GM21576 (cell line): Measurements from ENCODE around the gene AFF2.
"Not testable (repeated sequence)": the region's sequence is repeated elsewhere in the genome, so short reads cannot be mapped to it uniquely, and the experiment has no call there.

ENCODE experiments used
- ATAC-seq: cut with Tn5 transposase; IDR thresholded peaks from one replicate; pipeline ENCODE4 v1.9.1; 2021; ENCODE audit warnings: mild to moderate bottlenecking, moderate library complexity; ENCODE audit not compliant: unreplicated experiment

The AFF2 gene

GRCh38 chrX:148906628-148907027, 406.2 kb downstream of the AFF2 start:
- not testable (repeated sequence) for ATAC-seq

- ATAC-seq = no peak
Measured at GRCh38 chrX:148909758-148910157, 409.3 kb downstream of the AFF2 start.

GRCh38 chrX:148913971-148914370, 413.6 kb downstream of the AFF2 start:
- ATAC-seq = no peak

GRCh38 chrX:148914783-148915182, 414.4 kb downstream of the AFF2 start:
- peak; percentile 83 for ATAC-seq

- no peak for ATAC-seq
Measured at GRCh38 chrX:148915474-148915873, 415.1 kb downstream of the AFF2 start.

- ATAC-seq = no peak
Measured at GRCh38 chrX:148917441-148917840, 417.0 kb downstream of the AFF2 start.

GRCh38 chrX:148923631-148924030, 423.2 kb downstream of the AFF2 start:
- ATAC-seq = no peak

- no peak for ATAC-seq
Measured at GRCh38 chrX:148926371-148926770, 426.0 kb downstream of the AFF2 start.

GRCh38 chrX:148928811-148929210, 428.4 kb downstream of the AFF2 start:
- ATAC-seq = no peak

GRCh38 chrX:148929686-148930085, 429.3 kb downstream of the AFF2 start:
- no peak for ATAC-seq

- ATAC-seq = no peak
Measured at GRCh38 chrX:148930206-148930729, 429.9 kb downstream of the AFF2 start.

GRCh38 chrX:148933881-148934280, 433.5 kb downstream of the AFF2 start:
- no peak for ATAC-seq

GRCh38 chrX:148938348-148938747, 437.9 kb downstream of the AFF2 start:
- no peak for ATAC-seq

- no peak for ATAC-seq
Measured at GRCh38 chrX:148940411-148940996, 440.1 kb downstream of the AFF2 start.

GRCh38 chrX:148942754-148943153, 442.3 kb downstream of the AFF2 start:
- ATAC-seq = no peak

GRCh38 chrX:148947399-148947975, 447.1 kb downstream of the AFF2 start:
- no peak for ATAC-seq

- no peak for ATAC-seq
Measured at GRCh38 chrX:148956352-148956751, 455.9 kb downstream of the AFF2 start.

GRCh38 chrX:148958901-148959300, 458.5 kb downstream of the AFF2 start:
- ATAC-seq = no peak

- ATAC-seq = no peak
Measured at GRCh38 chrX:148960060-148960459, 459.6 kb downstream of the AFF2 start.

- ATAC-seq = no peak
Measured at GRCh38 chrX:148961985-148962384, 461.6 kb downstream of the AFF2 start.

- ATAC-seq = no peak
Measured at GRCh38 chrX:148976571-148977400, 476.4 kb downstream of the AFF2 start.

GRCh38 chrX:148979786-148980185, 479.4 kb downstream of the AFF2 start:
- no peak for ATAC-seq
